Stomach (tissue), 4 donors: ENCODE measurements around the gene STUM.

Experiments used
- EP300 ChIP-seq: sonication (generic); formaldehyde crosslinking; IDR thresholded peaks from one replicate; pipeline ENCODE4 v1.6.1; 2017; ENCODE audit warnings: antibody characterized with exemption
- POLR2A ChIP-seq, 4 donors: fragments of 450-650 bp; IDR thresholded peaks; one replicate each; pipeline ENCODE4 v1.6.1; 2016; ENCODE audit warnings: antibody characterized with exemption in 4 of 4, control low read depth in 2 of 4, mild to moderate bottlenecking in 1 of 4, moderate library complexity in 1 of 4
- POLR2AphosphoS5 ChIP-seq, 3 donors: sonication (generic); formaldehyde crosslinking; IDR thresholded peaks; one replicate each; pipeline ENCODE4 v1.6.1; 2016; ENCODE audit warnings: antibody characterized with exemption in 3 of 3
- TF ChIP-seq, protein P1 (sequence below), 7 experiments: fragments of 450-650 bp in 4 of 7; fragments of 200-600 bp in 3 of 7; sonication (generic) in 3 of 7; IDR thresholded peaks; one replicate each; pipeline ENCODE4 v1.5.1; 2016 to 2019; ENCODE audit warnings: antibody characterized with exemption in 7 of 7, control low read depth in 2 of 7, mild to moderate bottlenecking in 1 of 7

DNA sequence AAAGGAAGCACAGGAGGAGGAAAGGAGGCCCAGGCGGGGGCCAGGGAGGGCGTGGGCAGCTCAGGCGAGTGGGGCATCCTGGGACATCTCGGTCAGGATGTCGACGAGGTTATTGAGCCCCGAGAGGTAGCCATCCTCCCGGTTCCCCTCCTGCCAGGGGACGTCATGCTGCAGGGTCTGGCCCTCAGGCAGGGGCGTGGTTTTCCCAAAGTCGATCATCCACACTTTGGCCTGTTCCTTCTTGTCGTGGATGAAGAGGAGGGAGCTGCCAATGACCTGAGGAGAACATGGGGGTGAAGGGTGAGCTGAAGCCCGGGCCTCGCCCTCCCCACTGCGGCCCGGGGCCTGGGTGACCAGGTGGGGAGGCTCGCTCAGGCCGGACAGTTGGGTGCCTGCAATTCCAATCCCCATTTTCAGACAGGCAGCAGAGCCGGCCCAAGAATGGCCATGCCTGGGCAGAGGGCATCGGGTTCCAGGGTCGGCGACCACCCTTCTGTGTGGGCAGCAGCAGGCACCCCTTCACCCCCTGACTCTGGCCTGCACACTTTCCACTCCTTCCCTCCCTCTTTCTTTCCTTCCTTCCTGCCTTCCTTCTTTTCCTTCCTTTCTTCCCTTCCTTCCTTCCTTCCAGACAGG lies 86.2 kb downstream of the STUM start:
- TF ChIP-seq, protein P1, sequence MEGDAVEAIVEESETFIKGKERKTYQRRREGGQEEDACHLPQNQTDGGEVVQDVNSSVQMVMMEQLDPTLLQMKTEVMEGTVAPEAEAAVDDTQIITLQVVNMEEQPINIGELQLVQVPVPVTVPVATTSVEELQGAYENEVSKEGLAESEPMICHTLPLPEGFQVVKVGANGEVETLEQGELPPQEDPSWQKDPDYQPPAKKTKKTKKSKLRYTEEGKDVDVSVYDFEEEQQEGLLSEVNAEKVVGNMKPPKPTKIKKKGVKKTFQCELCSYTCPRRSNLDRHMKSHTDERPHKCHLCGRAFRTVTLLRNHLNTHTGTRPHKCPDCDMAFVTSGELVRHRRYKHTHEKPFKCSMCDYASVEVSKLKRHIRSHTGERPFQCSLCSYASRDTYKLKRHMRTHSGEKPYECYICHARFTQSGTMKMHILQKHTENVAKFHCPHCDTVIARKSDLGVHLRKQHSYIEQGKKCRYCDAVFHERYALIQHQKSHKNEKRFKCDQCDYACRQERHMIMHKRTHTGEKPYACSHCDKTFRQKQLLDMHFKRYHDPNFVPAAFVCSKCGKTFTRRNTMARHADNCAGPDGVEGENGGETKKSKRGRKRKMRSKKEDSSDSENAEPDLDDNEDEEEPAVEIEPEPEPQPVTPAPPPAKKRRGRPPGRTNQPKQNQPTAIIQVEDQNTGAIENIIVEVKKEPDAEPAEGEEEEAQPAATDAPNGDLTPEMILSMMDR (IDR thresholded peaks at IDR 0.05), result no peak
- TF ChIP-seq POLR2A (IDR thresholded peaks at IDR 0.05) (no peak), POLR2AphosphoS5 (IDR thresholded peaks at IDR 0.05) (no peak), EP300 (no peak)
